Glomerular visceral epithelial cell (primary cell): ENCODE results near the gene UTP14C.
"Not testable (repeated sequence)": the region's sequence is repeated elsewhere in the genome, so short reads cannot be mapped to it uniquely, and the experiment has no call there.

ENCODE experiments used
- DNase-seq: peaks from one replicate; pipeline ENCODE4 v3.0.0-alpha.2; 2016; ENCODE audit errors: extremely low spot score

Gene UTP14C

DNA sequence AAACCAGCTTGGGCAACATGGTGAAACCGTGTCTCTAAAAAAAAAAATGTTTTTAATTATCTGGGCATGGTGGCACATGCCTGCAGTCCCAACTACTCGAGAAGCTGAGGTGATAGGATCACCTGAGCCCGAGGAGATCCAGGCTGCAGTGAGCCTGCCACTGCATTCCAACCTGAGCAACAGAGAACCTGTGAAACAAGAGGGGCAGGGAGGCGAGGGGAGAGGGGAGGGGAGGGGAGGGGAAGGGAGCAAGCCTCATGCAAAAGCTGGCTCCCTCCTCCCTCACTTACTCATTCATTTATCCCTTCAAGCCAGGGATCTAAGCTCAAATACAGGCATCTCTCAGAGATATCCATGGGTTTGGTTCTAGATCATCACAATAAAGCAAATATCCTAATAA is 22.1 kb upstream of the UTP14C start:
- no peak for DNase-seq

DNA sequence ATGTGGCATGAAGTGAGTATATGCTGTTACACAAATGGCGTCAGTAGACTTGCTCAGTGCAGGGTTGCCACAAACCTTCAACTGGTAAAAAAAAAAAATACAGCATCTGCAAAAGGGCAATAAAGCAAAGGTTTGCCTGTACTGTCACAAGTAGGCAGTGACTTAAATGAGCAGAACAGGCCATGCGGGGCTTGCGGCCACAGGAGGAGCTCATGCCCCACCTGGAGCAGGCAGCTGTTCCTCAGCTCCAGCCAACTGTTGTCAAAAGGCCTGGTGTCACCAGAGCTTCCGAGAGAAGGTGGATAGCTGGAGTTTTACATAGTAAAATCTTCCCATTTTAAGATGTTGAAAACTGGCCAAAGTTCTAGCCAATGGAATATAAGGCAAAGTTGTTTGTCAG is 20.9 kb upstream of the UTP14C start:
- DNase-seq, result no peak

DNA sequence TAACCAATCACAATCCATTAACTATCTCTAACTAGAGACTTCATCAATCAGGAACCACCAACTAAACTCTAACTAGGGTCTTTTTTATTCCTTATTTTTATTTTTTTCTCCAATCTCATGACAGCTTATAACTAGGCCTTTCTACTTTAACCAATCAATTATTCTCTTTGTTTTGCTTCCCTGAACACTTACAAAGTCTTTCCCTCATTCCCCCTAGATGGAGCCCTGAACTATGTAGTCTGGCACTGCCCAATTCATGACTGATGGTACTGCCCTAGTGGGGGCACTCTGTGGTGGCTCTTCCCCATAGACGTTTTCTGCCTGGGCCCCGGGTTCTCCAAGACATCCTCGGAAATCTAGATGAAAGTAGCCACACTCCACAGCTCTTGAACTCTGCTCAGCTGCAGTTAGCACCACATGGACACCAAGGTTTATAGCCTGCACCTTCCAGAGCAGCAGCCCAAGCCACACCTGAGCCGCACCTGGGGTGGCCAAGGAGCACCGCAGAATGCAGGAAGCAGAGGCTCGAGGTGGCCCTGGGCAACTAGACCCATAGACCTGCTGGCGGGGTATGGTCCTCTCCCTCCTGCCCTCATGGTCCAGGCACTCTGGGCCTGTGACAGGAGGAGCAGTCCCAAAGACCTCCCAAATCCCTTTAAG is 19.9 kb upstream of the UTP14C start:
- no peak for DNase-seq

DNA sequence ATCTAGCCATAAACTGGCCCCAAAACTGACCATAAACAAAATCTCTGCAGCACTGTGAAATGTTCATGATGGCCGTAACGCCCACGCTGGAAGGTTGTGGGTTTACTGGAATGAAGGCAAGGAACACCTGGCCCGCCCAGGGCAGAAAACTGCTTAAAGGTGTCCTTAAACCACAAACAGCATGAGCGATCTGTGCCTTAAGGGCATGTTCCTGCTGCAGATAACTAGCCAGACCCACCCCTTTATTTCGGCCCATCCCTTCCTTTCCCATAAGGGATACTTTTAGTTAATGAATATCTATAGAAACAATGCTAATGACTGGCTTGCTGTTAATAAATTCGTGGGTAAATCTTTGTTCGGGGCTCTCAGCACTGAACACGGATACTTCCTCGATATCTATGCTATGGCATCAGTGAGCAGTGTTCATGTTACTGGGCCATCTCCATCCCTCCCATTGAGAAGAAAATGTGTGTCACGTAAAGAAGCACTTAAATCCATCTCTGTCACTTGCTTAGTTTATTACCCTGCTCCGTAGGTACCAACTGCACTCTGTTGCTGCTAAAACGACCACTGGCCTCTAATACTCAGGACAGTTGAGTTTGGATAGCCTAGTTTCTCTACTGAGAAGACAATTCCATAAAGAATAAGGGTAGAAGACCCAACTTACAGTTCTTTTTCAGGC is 18.5 kb upstream of the UTP14C start:
- no peak for DNase-seq

DNA sequence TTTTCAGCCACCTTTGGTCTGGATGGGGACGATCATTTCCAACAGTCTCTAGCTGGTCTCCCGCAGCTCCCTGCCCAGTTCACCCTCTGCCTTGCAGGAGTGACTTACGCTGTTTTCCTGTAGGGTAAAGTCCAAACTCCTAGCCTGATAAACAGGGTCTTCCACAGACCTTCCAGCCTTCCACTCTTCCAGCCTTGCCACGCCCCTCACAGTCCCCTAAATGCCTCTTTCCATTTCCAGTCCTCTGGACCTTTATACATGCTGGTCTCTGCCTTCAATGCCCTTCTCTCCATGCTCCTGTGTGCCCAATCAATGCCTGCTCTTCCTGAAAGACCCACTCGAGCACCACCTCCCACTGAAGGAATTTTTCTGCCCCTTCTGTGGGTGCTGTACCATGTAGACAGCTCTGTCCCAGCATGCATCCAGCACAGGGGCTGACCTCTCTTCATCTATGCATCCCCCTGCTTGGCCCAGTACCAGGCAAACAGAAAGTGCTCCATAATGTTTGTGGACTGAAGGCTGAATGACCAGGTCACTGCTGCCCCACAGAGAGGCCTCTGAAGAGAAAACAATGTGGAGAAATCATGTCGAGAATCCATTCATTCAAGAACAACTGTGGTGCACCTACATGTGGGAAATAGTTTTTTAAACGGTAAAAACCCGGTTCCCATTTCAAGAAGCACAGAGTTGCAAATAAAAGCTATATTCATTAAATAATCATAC is 17.8 kb upstream of the UTP14C start:
- no peak for DNase-seq

DNA sequence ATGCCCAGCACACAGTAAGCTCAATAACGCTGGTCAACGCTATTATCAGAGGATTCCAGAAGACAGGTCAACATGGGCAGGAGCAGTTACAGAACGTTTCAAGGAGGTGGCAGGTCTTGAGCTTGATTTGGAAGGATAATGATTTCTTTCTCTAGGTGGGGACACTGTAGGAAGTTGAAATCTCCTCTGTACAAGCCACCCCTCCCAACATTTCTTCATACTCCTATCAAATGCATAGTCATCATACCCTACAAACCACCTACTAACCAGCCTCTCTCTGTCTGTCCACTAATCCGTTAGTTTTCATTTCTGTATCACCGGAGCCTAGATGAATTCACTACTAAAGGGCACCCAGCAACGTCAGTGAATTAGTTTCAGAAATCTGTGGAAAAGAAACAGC is 14.5 kb upstream of the UTP14C start:
- DNase-seq, result no peak

DNA sequence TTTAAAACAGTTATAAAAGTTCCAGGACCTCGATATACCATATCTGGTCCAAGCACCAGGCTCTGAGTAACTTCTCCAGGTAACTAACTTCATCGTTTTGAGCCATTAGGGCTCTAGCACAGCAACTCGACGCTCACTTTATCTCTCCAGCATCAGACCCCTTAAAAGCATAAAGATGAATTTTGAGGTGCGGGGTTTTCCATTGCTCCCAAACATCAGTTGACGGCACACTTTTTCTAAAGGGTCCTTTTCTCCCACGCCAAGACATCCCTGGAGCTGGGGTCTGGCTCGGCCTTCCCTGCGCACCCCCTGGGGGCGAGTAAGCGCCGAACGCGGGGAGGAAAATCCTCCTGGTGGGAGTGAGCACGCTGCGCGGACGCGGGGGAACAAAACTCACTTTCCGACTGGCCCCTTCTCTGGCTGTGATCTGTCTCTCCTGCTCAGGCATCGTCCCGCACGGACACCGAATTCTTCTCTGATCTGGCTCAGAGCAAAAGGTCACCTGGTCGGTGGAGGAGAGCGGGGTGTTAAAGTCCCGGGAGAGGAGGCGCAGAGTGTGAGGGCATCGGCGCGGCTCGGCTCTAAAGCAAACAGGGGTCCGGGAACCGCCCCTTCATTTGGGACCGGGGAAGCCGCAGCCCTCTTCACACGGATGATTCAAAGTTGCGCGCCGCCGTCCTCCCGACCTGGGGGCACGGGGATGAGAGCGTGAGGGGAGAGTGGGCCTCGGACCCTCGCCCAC is 13.4 kb upstream of the UTP14C start, which contains the start of gene ATP7B:
TSS of gene ATP7B (minus strand) at position 561 of the 742 bp plus-strand sequence. CDS start at position 448, 113 bp downstream.
- peak; percentile 15 for DNase-seq

DNA sequence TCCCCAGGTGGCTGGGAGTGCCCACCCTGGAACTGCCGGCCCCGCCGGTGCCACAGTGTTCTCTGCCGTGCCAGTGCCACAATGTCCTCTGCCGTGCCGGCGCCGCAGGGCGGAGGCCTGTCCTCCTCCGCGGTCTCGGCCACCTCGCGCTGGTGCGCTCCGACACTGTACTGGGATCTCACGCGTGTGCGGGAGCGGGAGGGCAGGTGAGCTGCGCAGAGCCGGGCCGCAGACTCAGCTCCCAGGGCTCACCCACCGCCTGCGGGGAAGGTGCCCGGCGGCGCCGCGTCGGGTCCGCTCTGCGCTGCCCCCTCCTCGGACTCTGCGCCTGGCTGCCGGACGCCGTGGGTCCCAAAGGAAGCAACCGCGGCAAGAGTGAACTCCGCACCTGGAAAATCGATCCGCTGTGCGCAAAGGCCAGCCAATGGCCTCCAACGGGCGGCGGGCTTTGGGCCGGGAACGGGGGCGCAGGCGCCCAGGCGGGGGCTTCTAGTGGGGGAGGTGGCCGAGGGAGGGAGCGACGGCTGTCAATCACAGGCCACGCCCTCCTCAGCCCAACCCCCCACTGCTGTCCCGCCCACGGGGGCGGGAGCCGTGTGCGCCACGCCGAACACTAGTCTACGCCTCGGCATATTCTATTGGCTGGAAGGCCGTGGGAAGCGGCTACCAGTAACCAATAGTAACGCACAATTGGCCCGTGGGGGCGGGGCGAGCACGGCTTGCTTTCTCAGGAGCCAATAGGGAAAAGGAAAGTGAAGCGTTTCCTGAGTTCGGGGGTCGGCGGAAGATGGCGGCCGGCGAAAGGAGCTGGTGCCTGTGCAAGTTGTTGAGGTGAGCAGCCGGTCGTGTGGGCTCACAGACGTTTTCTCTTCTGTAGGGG is 12.6 kb upstream of the UTP14C start, which contains the start of gene ALG11:
TSS of gene ALG11 (plus strand) at position 767 of the 880 bp plus-strand sequence. CDS start at position 788, 21 bp downstream.
- DNase-seq, result peak; percentile 99

DNA sequence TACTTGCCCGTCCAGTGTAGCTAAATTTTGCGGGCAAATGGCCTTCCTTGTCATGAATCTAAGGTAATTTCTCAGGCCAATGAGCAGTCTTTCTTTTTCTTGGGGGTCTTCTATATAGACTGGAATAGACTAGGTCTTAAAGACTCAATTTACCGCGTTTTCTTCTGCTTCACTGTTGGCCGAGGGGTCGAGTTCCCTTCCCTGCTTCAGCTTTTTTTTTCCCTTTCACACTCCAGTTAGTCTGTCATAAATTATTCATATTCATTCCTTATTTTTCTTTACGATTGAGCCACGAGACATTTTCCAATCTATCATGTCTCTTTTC is 12.0 kb upstream of the UTP14C start:
- DNase-seq, result no peak

DNA sequence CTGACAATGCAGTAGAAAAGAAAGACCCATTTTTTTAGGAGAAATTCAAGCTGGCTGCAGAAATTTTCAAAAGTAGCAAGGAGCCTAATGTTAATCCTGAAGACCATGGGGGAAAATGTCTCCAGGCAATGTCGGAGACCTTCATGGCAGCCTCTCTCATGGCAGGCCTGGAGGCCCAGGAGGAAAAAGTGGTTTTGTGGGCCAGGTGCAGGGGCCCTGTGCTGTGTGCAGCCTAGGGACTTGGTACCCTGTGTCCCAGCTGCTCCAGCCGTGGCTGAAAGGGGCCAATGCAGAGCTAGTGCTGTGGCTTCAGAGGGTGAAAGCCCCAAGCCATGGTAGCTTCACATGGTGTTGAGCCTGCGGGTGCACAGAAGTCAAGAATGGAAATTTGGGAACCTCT is 8.2 kb upstream of the UTP14C start:
- no peak for DNase-seq

DNA sequence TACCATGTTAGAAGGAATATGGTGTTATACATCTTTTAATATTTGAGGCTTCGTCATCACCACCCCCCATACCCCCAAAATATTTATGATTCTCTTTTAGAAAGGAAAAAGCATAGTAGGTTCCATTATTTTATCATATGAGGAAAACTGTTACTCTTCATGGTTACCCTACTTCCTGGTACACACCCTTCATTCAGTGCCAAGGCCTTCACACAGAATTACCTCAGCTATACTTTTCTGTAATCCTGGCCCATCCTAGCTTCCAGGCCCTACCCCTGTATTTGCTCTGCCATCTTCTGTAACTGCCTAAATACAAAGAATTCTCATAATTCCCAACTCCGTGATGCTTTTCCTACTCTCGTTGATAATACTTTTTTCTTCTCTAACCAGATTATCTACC is 4.3 kb upstream of the UTP14C start:
- DNase-seq, result no peak

DNA sequence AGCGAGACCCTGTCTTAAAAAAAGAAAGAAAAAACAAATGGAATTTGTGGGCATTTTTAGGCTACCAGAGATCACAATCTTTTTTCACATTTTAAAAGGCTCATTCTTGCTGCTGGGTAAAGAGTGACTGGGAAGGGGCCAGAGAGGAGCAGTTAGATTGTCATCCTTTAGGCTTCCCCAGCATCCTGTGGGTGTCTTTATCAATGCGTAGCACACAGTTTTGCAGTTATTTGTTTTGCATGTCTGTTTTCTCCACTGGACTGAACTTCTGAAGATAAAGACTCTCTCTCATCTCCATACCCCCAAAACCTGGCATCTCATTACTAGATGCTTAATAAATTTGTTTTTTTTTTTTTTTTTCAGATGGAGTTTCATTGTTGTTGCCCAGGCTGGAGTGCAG is 2.1 kb upstream of the UTP14C start:
- DNase-seq, result no peak

DNA sequence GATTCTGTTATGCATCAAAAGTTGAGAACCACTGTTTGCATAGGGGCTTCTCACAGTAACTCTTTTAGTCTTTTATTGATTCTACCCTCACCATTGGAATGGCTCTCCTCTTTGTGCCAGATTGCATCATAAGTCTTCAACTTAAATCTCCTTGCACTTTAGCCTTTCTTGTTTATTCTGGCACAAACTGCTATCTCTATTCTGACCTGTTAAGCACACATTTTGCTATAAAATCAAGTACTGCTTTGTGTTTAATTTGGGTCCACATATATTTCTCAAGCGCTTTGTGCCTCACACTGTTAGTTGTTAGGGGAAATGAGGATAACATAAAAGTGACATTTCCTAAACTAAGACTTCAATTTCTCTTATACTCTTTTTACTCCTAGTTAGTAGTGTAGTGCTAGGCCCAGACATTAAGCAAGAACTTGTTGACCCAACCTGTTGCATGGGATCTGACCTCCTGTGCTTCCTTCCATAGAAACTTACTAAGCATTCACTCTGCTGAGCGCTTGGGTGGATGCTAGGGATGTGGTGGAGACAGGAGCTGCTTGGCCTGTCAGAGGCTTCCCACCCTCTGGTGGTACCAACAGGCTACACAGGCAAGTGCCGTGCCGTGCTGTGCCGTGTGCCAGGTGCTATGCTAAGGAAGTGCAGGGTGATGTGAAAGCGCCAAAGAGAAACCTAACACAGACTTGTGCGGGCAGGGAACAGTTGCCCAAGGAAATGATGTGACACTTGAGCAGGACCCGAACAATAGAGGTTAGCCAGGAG is 1.2 kb downstream of the UTP14C start:
- DNase-seq, result no peak

DNA sequence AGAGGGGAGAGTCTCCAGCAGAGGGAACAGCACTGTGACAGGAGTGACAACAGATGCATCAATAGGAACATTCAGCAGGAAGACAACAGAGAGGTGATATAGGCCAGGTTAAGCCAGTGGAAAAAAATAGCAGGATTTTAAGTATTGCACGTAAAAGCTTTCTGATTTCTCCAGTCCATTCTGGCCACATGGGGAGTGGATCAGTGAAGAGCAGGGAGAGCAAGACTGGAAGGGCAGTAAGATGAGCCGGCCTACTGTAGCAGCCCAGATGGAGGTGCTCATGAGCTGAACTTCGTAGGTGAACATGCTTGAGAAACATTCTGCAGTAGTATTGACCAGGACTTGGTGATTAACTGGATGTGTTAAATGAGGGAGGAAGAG is 1.7 kb downstream of the UTP14C start:
- DNase-seq, result no peak

DNA sequence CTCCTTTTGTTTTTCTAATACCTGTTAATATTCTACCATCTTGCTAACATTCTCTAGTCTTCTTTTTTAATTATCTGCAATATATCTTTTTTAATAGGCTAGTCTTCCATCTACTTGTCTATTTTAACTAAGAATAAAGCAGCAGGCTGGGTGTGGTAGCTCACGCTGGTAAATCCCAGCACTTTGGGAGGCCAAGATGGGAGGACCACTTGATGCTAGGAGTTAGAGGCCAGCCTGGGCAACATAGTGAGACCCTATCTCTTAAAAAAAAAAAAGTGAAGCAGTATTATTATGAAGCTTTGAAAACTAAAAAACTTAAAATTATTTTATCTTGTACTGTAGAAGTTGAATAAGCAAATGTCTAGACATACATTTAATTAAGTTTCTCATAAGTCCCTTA is 3.3 kb downstream of the UTP14C start:
- no peak for DNase-seq

DNA sequence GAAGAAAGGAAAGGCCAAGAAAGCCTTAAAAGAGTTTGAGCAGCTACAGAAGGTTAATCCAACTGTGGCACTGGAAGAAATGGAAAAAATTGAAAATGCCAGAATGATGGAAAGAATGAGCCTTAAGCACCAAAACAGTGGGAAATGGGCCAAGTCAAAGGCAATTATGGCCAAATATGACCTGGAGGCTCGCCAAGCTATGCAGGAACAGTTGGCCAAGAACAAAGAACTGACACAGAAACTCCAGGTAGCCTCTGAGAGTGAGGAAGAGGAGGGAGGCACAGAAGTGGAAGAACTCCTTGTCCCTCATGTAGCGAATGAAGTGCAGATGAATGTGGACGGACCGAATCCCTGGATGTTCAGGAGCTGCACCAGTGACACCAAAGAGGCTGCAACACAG is 5.1 kb downstream of the UTP14C start:
- DNase-seq, result no peak

DNA sequence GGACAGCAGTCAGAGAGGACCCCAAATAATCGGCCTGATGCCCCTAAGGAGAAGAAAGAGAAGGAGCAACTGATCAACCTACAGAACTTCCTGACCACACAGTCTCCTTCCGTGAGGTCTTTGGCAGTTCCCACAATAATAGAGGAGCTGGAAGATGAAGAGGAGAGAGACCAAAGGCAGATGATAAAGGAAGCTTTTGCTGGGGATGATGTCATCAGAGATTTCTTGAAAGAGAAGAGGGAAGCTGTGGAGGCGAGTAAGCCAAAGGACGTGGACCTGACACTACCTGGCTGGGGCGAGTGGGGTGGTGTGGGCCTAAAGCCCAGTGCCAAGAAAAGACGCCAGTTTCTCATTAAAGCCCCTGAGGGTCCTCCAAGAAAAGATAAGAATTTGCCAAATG is 5.9 kb downstream of the UTP14C start:
- DNase-seq, result not testable (repeated sequence)

DNA sequence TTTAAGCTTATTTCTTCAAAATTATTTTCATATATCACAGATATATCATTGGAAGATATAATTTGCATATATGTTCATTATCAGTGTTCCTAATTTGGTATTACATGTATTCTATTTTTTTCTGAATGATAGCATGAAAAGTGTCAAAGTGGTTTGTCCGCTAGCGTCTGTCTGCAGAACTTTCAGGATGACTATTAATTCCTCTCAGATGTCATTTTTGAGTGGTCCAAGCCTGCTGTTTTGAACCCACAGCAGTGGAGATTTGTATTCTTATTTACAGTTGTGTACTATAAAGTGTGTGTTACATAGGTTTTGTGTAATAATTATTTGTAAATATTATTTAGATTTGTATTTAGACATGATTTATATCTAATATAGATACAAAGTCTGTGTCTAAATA is 8.5 kb downstream of the UTP14C start:
- DNase-seq, result no peak

DNA sequence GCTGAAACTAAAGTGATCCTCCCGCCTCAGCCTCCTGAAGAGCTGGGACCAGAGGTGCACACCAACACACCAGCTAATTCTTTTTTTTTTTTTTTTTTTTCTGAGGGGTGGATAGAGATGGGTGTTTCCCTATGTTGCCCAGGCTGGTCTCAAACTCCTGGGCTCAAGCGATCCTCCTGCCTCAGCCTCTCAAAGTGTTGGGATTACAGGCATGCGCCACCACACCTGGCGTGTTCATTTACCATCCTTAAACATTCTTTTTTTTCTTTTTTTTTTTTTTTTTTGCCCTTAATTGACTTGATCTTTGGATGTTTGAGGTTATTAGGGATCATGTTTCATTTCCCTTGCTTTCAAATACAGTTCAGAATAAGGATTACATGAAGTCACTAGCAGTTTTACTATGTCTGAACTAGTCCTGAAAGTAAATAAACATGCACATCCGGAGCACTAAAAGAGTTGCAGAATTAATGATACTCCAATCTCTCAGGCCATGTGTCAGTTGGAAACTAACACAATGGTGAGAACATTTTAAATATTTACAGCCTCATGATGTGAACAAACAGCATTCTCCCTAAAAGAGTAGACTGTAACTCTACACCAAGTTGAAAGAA is 10.2 kb downstream of the UTP14C start:
- no peak for DNase-seq

DNA sequence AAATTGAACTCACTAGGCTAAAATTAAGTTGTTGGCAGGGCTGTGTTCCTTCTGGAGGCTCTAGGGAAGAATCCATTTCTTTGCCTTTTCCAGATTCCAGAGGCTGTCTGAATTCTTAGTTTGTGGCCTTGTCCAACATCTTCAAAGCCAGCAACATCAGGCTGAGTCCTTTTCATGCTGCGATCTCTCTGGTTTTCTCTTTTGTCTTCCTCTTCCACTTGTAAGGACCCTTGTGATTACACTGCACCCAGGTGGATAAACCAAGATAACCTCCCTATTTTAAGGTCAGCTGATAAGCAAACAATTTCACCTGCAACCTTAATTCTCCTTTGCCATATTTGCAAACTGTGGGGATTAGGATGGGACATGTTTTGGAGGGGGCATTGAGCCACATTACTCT is 11.5 kb downstream of the UTP14C start:
- no peak for DNase-seq
